HG03558 (cell line): ENCODE results near the gene NLGN1.

Experiments used
- ATAC-seq: cut with Tn5 transposase; IDR thresholded peaks from one replicate; pipeline ENCODE4 v1.9.1; 2021; ENCODE audit warnings: moderate number of reproducible peaks; ENCODE audit not compliant: unreplicated experiment; ENCODE audit errors: extremely low read depth

NLGN1 gene

GRCh38 chr3:173876476-173876875, 478.9 kb downstream of the NLGN1 start:
- ATAC-seq, result no peak

GRCh38 chr3:173887888-173888287, 490.3 kb downstream of the NLGN1 start:
- no peak for ATAC-seq

- no peak for ATAC-seq
These were observed 492.1 kb downstream of the NLGN1 start for GRCh38 chr3:173889596-173889995.

GRCh38 chr3:173890091-173890490, 492.5 kb downstream of the NLGN1 start:
- no peak for ATAC-seq

GRCh38 chr3:173891272-173892100, 493.9 kb downstream of the NLGN1 start:
- ATAC-seq, result no peak

- ATAC-seq, result no peak
These were observed 495.0 kb downstream of the NLGN1 start for GRCh38 chr3:173892547-173892946.

- no peak for ATAC-seq
These were observed 495.5 kb downstream of the NLGN1 start for GRCh38 chr3:173893066-173893465.

- no peak for ATAC-seq
These were observed 496.3 kb downstream of the NLGN1 start for GRCh38 chr3:173893835-173894234.

GRCh38 chr3:173897631-173898030, 500.1 kb downstream of the NLGN1 start:
- ATAC-seq, result no peak

- ATAC-seq, result no peak
These were observed 504.1 kb downstream of the NLGN1 start for GRCh38 chr3:173901649-173902048.

- ATAC-seq, result no peak
These were observed 504.9 kb downstream of the NLGN1 start for GRCh38 chr3:173902401-173902800.

GRCh38 chr3:173902871-173903270, 505.3 kb downstream of the NLGN1 start:
- no peak for ATAC-seq

- no peak for ATAC-seq
These were observed 507.8 kb downstream of the NLGN1 start for GRCh38 chr3:173905381-173905780.

GRCh38 chr3:173911446-173911845, 513.9 kb downstream of the NLGN1 start:
- no peak for ATAC-seq

- ATAC-seq, result no peak
These were observed 514.6 kb downstream of the NLGN1 start for GRCh38 chr3:173912126-173912525.

GRCh38 chr3:173913397-173913796, 515.9 kb downstream of the NLGN1 start:
- no peak for ATAC-seq

GRCh38 chr3:173913974-173914421, 516.5 kb downstream of the NLGN1 start:
- no peak for ATAC-seq

GRCh38 chr3:173916799-173917198, 519.3 kb downstream of the NLGN1 start:
- no peak for ATAC-seq

GRCh38 chr3:173920386-173920785, 522.8 kb downstream of the NLGN1 start:
- ATAC-seq, result no peak

- no peak for ATAC-seq
These were observed 524.2 kb downstream of the NLGN1 start for GRCh38 chr3:173921732-173922131.

GRCh38 chr3:173923204-173923603, 525.7 kb downstream of the NLGN1 start:
- ATAC-seq, result no peak

- no peak for ATAC-seq
These were observed 532.7 kb downstream of the NLGN1 start for GRCh38 chr3:173930251-173930650.
